ENCODE measurements around the gene LBHD1. TPM values are rescaled to one million over a fixed set of nuclear protein-coding genes. Genes with fewer than 3 reads are reported as not detected.

LBHD1 gene
- total and polyA plus RNA-seq, 2 of the 13 experiments (the other 11 are each of a cell fraction or from before 2014, with no cell fraction given), result 3.2 to 3.7 TPM

GRCh38 chr11:62621567-62622470 is 50.2 kb downstream of the LBHD1 start, which contains the start of gene B3GAT3 (continued):
- TF ChIP-seq AKNA (CRISPR knock-in tag; IDR thresholded peaks at IDR 0.05; ENCODE audit: borderline replicate concordance) (no peak), CHCHD3 (CRISPR knock-in tag; IDR thresholded peaks at IDR 0.05) (no peak), ZNF274 (CRISPR knock-in tag; IDR thresholded peaks at IDR 0.05) (peak; percentile 88), HCFC1 (IDR thresholded peaks at IDR 0.05; ENCODE audit: low read depth, low read length) (peak; percentile 61; the same call in 1 of the 2 replicates), MED13 (CRISPR knock-in tag; IDR thresholded peaks at IDR 0.05) (peak; percentile 86), ZSCAN30 (CRISPR knock-in tag; IDR thresholded peaks at IDR 0.05) (no peak), ZNF446 (CRISPR knock-in tag; IDR thresholded peaks at IDR 0.05) (0 out of 2 replicates have a peak, but pooled peaks have one; percentile 22), ZNF788 (CRISPR knock-in tag; IDR thresholded peaks at IDR 0.05; ENCODE audit: borderline replicate concordance) (peak; percentile 96), SRSF1 (optimal IDR thresholded peaks at IDR 0.05; ENCODE audit: low read depth, low read length) (peak; percentile 58), BHLHE40 (IDR thresholded peaks at IDR 0.05; ENCODE audit: low read length) (peak; percentile 61; the same call in 1 of the 2 replicates), GMEB1 (CRISPR knock-in tag; IDR thresholded peaks at IDR 0.05; ENCODE audit: borderline replicate concordance) (peak; percentile 83; the same call in 1 of the 2 replicates), AHDC1 (CRISPR knock-in tag; IDR thresholded peaks at IDR 0.05; ENCODE audit: borderline replicate concordance) (0 out of 2 replicates have a peak, but pooled peaks have one; percentile 14), SNAPC5 (CRISPR knock-in tag; IDR thresholded peaks at IDR 0.05; ENCODE audit: borderline replicate concordance) (no peak), PBX2 (CRISPR knock-in tag; IDR thresholded peaks at IDR 0.05) (no peak)

Measured in HepG2 (cell line).